Endodermal cell (in vitro differentiated cells): ENCODE data around the gene UBE2G2. TPM values are rescaled to one million over a fixed set of nuclear protein-coding genes. Genes with fewer than 3 reads are reported as not detected.

Experiments
- DNase-seq: peaks from one replicate; pipeline ENCODE4 v3.0.0-alpha.2; 2017
- H3K27ac ChIP-seq: 2 replicates; pipeline ENCODE4 v1.5.1; 2013; ENCODE audit warnings: mild to moderate bottlenecking, low read depth, low read length, moderate library complexity
- H3K27me3 ChIP-seq: 2 replicates; pipeline ENCODE4 v1.6.1; 2013; ENCODE audit warnings: mild to moderate bottlenecking, low read length, moderate library complexity; ENCODE audit not compliant: insufficient read depth, control insufficient read depth, poor library complexity, severe bottlenecking
- H3K36me3 ChIP-seq: 2 replicates; pipeline ENCODE4 v1.7.0; 2013; ENCODE audit warnings: mild to moderate bottlenecking, low read length, moderate library complexity; ENCODE audit not compliant: control insufficient read depth, insufficient read depth
- H3K4me1 ChIP-seq: one replicate; pipeline ENCODE4 v1.7.0; 2013; ENCODE audit warnings: low read length; ENCODE audit not compliant: control insufficient read depth, insufficient read depth
- H3K4me3 ChIP-seq: 2 replicates; pipeline ENCODE4 v1.5.1; 2013; ENCODE audit warnings: mild to moderate bottlenecking, low read length, moderate library complexity
- H3K9ac ChIP-seq: 2 replicates; pipeline ENCODE4 v1.6.1; 2013; ENCODE audit warnings: mild to moderate bottlenecking, low read length, moderate library complexity; ENCODE audit not compliant: poor library complexity, severe bottlenecking; ENCODE audit errors: extremely low read depth
- H3K9me3 ChIP-seq: 2 replicates; pipeline ENCODE4 v1.6.1; 2013; ENCODE audit warnings: mild to moderate bottlenecking, low read length, moderate library complexity; ENCODE audit not compliant: control insufficient read depth
- H3K27ac Mint-ChIP-seq: 2 replicates; pipeline ENCODE4 v1.8.0; 2020; ENCODE audit warnings: mixed read lengths
- H3K27me3 Mint-ChIP-seq: 2 replicates; pipeline ENCODE4 v1.8.0; 2021; ENCODE audit warnings: mild to moderate bottlenecking, mixed read lengths; ENCODE audit not compliant: insufficient read depth
- H3K36me3 Mint-ChIP-seq: 2 replicates; pipeline ENCODE4 v1.8.0; 2020; ENCODE audit warnings: low read depth, mixed read lengths
- H3K4me1 Mint-ChIP-seq: 2 replicates; pipeline ENCODE4 v1.8.0; 2020; ENCODE audit warnings: mixed read lengths
- H3K4me3 Mint-ChIP-seq: 2 replicates; pipeline ENCODE4 v1.8.0; 2020; ENCODE audit warnings: mild to moderate bottlenecking, moderate library complexity, mixed read lengths
- H3K9me3 Mint-ChIP-seq: 2 replicates; pipeline ENCODE4 v1.8.0; 2020; ENCODE audit warnings: mild to moderate bottlenecking, mixed read lengths
- CTCF ChIP-seq: fragments of 200-600 bp; sonication (generic); conservative IDR thresholded peaks from 2 replicates; pipeline ENCODE4 v1.5.0; 2021; ENCODE audit warnings: antibody characterized with exemption, mild to moderate bottlenecking
- WGBS, 2 experiments: methylation state at CpG; one replicate each; pipeline versions ENCODE4 v1.1.5 to v1.1.7; 2013; ENCODE audit warnings: missing lambda C conversion rate in 2 of 2, mixed read lengths in 1 of 2; ENCODE audit not compliant: insufficient coverage in 1 of 2, insufficient read length in 1 of 2; 5-methylcytosine and 5-hydroxymethylcytosine counted together
- total RNA-seq, 2 donors: library from RNA; stranded (reverse); fragmentation: NEBNext Ultra II Directional in 1 of 2; extraction: Animal tissue kit (Norgen Biotek cat#: 25700) in 1 of 2; gene quantifications; 2 replicates in 1 of 2; 3 replicates in 1 of 2; pipeline ENCODE4 v1.2.1, GENCODE V29; 2021

The UBE2G2 gene
- total RNA-seq, 2 donors from 2014 or later, result 84.0 to 84.8 TPM

GRCh38 chr21:44831227-44831860 is 29.7 kb upstream of the UBE2G2 start:
- Histone ChIP-seq H3K9ac (no peak overlapping the region), H3K27me3 (no peaks in the 10 kb centered on the region), H3K36me3 (no peaks in the 10 kb centered on the region), H3K27ac (no peak overlapping the region), H3K4me3 (no peak overlapping the region), H3K4me1 (no peaks in the 10 kb centered on the region), H3K9me3 (peaks cover 23% of the 10 kb centered on the region)
- no peaks in the 10 kb centered on the region for H3K36me3 Mint-ChIP-seq
- no peak for TF ChIP-seq CTCF
- no peaks in the 10 kb centered on the region for H3K4me1 Mint-ChIP-seq
- 87 to 92% methylated on average over 6 to 7 of the region's 7 CpGs for WGBS, 2 experiments
- no peak overlapping the region for H3K4me3 Mint-ChIP-seq
- H3K9me3 Mint-ChIP-seq, result peaks cover 36% of the 10 kb centered on the region
- H3K27ac Mint-ChIP-seq, result no peak overlapping the region
- H3K27me3 Mint-ChIP-seq, result peaks cover 16% of the 10 kb centered on the region
- no peak for DNase-seq

- Histone ChIP-seq H3K4me3 (no peak overlapping the region), H3K4me1 (no peaks in the 10 kb centered on the region), H3K36me3 (no peaks in the 10 kb centered on the region), H3K27ac (no peak overlapping the region), H3K9me3 (peaks cover 28% of the 10 kb centered on the region), H3K9ac (no peak overlapping the region), H3K27me3 (no peaks in the 10 kb centered on the region)
- Mint-ChIP-seq H3K4me1 (no peaks in the 10 kb centered on the region), H3K9me3 (peaks cover 41% of the 10 kb centered on the region), H3K27me3 (peaks cover 16% of the 10 kb centered on the region), H3K36me3 (no peaks in the 10 kb centered on the region), H3K4me3 (no peak overlapping the region), H3K27ac (no peak overlapping the region)
- 67% methylated on average over 2 of the region's 2 CpGs; no CpG with 5 or more reads in 1 of the 2 experiments for WGBS, 2 experiments
- DNase-seq, result no peak
- no peak for TF ChIP-seq CTCF
Observed at GRCh38 chr21:44829507-44830092, 28.0 kb upstream of the UBE2G2 start.

- WGBS, 2 experiments, result 84 to 86% methylated on average over 2 to 4 of the region's 4 CpGs
Observed at GRCh38 chr21:44828362-44829056, 26.9 kb upstream of the UBE2G2 start.

More at GRCh38 chr21:44828362-44829056, 26.9 kb upstream of the UBE2G2 start:
- Histone ChIP-seq H3K9me3 (peaks cover 33% of the 10 kb centered on the region), H3K4me3 (no peak overlapping the region), H3K27me3 (no peaks in the 10 kb centered on the region), H3K36me3 (no peaks in the 10 kb centered on the region), H3K4me1 (no peaks in the 10 kb centered on the region), H3K9ac (no peak overlapping the region), H3K27ac (no peak overlapping the region)
- Mint-ChIP-seq H3K9me3 (peaks cover 50% of the 10 kb centered on the region), H3K4me3 (no peak overlapping the region), H3K27me3 (peaks cover 19% of the 10 kb centered on the region), H3K4me1 (no peaks in the 10 kb centered on the region), H3K36me3 (no peaks in the 10 kb centered on the region), H3K27ac (no peak overlapping the region)
- TF ChIP-seq CTCF, result no peak
- DNase-seq, result no peak
